HG03135 (cell line): Measurements from ENCODE around the gene JMJD6.
A peak's percentile ranks its signal among the peaks of the same experiment; 100 is the strongest.
"Not testable (repeated sequence)": the region's sequence is repeated elsewhere in the genome, so short reads cannot be mapped to it uniquely, and the experiment has no call there.

Experiments used
- ATAC-seq: cut with Tn5 transposase; IDR thresholded peaks from one replicate; pipeline ENCODE4 v1.9.1; 2021; ENCODE audit warnings: mild to moderate bottlenecking, moderate library complexity; ENCODE audit not compliant: unreplicated experiment

Gene JMJD6

GRCh38 chr17:76726231-76726775 is at the start of gene JMJD6:
Gene JMJD6, minus strand, starts transcription at chr17:76726606. Its CDS starts 131 bp downstream, at chr17:76726475.
- peak; percentile 68 for ATAC-seq

- ATAC-seq: no peak
These were observed 48.7 kb upstream of the JMJD6 start for GRCh38 chr17:76775021-76775600.

DNA sequence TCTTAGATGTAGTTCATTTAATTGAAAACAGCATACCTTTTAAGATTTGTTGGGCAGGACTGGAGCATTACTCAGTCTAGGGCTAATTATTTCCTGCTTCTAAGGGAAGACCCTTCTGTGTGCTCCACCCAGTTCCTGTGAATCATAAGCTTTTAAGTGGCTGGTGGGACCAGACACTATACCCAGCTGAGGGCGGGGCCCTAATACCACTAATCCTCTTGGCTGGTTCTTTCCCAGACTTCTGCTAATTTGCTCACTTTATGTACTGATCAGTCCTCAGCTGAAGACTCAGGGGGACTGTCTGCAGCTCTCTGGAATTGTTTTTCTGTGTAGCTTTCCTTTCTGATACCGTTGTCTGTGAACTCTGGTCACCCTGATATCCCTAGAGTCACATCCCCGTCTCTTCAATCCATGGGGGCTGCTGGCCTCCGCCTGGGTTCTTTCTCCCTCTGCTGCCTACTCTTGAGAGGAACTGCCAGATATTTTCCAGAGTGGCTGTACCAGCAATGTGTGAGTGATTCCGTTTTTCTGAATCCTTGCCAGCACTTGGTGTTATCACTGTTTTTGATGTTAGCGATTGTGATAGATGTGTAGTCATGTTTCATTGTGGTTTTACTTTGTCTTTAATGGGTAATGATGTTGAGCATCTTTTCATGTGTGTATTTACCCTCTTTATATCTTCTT is 46.6 kb upstream of the JMJD6 start:
- no peak for ATAC-seq

DNA sequence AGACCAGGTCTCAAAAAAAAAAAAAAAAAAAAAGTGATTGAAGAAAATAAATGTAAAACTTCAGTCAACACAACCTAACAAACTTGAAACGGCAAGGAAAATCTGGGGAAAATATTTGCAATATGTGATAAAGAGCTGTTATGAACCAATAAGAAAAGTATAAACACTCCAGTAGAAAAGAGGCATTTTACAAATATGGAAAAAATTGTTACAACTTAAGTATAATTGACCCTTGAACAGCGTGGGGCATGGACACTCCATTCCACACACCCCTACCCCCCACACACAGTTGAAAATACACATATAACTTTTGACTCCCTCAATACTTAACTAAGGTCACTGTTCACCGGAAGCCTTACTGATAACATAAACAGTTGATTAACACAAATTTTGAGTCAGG is 32.2 kb upstream of the JMJD6 start:
- ATAC-seq: no peak

GRCh38 chr17:76757256-76757655 is 30.9 kb upstream of the JMJD6 start:
- ATAC-seq: no peak

DNA sequence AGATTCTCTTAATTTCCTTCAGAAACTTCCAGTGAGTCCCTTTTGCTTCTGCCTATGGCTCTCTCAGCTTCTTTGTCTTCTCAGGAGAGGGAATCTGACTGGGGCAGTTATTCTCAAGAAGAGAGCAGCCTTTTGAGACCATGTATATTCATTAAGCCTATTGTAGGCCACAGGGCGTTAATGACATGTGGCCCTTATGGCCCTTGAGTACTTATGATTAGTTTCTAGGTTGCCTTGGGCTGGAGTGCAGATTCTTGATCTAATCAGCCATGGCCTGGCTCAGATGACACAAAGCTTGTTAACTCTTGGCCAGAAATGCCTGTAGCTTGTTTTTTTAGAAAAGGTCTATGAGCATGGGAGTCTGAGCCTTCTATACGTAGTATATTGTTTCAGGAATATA is 28.9 kb upstream of the JMJD6 start:
- no peak for ATAC-seq

- no peak for ATAC-seq
These were observed 26.9 kb upstream of the JMJD6 start for GRCh38 chr17:76753061-76753961.

GRCh38 chr17:76752006-76752405 is 25.6 kb upstream of the JMJD6 start:
- ATAC-seq: no peak

DNA sequence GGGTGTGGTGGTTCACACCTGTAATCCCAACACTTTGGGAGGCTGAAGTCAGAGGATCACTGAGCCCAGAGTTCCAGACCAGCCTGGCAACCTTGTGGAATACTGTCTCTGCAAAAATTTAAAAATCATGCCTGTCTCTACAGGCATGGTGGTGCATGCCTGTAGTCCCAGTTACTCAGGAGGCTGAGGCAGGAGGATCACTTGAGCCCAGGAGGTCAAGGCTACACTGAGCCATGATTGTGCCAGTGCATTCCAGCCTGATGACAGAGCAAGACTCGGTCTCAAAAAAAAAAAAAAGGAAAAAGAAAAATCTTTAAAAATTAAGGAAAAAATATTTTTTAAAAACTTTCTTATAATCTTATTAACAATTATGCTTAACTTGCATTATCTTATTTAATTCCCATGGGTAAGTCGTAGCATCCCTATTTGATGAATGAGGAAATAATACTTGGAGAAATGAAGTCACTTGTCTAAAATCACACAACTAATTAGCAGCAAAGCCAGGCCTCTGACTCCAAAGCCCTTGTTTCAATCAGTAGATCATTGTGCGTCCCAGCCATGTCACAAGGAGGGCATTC is 25.1 kb upstream of the JMJD6 start:
- no peak for ATAC-seq

GRCh38 chr17:76748657-76749056 is 22.3 kb upstream of the JMJD6 start:
- no peak for ATAC-seq

DNA sequence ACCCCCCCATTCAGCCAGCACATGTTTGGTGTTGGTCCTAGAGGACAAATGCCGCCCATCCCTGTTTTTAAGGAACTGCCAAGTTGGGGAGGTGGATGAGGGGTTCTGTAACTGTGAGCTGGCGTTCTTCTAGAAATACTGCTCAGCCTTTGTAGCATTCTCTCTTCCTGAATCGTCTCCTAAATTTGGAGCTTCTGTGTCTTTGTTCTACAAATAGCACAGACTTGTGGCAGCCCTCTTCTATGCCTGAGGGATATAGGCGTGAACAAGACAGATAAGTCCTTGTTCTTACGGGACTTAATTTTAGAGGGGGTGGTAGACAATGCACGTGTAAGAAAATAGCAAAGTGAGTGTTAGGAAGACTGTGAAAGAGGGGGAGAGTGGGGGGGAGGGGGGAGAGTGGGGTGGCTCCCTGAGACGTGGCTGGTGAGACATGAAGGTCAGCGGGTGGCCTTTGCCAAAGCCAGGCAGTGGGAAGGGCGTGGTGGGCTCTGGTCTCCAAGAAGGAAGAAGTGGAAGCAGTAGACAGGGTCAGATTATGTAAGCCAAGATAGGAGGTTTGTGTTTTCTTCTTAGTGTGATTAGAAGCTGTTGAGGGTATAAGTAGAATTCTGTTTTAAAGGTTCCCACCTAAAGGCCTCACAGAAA is 21.4 kb upstream of the JMJD6 start:
- no peak for ATAC-seq

GRCh38 chr17:76745785-76746184 is 19.4 kb upstream of the JMJD6 start:
- ATAC-seq: not testable (repeated sequence)

GRCh38 chr17:76744747-76745146 is 18.3 kb upstream of the JMJD6 start:
- no peak for ATAC-seq

DNA sequence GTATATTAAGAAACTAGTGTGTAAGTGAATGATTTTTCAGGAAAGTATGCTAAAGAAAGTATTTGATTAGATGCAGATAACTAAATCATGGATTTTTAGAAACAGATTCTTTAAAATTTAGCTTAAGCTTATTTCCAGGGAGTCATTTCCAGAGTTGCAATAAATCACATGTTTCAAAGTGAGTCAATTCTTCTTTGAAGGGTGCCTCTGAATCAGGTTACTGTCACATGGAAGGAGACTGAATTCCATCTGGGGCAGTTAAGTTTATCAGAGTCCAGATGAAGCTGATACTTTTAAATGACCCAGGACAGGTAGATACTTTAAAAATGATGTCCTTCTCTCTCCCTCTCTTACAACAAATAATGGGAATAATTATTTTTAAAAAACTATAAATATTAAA is 16.6 kb upstream of the JMJD6 start:
- no peak for ATAC-seq

GRCh38 chr17:76740329-76741118 is 14.1 kb upstream of the JMJD6 start:
- ATAC-seq: no peak

GRCh38 chr17:76739568-76740115 is 13.2 kb upstream of the JMJD6 start:
- not testable (repeated sequence) for ATAC-seq

DNA sequence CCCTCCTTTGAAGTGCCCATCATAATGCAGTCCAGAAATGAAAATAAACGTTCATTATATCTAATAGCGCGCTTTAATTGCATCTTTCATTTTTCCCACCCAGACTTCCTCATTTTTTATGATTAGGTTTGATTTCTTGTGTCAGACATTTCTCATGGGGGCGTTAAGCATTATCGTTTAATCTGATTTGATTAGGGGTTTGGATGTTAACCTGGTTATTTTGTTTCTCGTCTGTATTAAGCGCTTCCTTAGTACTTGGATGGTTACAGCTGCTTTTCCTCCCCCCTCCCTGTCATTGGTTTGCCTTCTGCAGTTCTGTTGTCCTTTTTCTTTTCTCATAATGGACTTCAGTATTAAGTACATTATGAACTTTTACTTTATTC is 12.1 kb upstream of the JMJD6 start:
- no peak for ATAC-seq

GRCh38 chr17:76737676-76738467 is 11.5 kb upstream of the JMJD6 start, which contains the start of gene MFSD11:
Gene MFSD11, plus strand, starts transcription at chr17:76738119. Its CDS starts 234 bp downstream, at chr17:76738353.
- ATAC-seq: peak; percentile 62
